Muscle of arm (tissue), 12 donors: ENCODE data around the gene VPS13D. TPM values are rescaled to one million over a fixed set of nuclear protein-coding genes. Genes with fewer than 3 reads are reported as not detected.

Source experiments
- DNase-seq: peaks from one replicate; pipeline ENCODE4 v3.0.0-alpha.2; 2013
- polyA plus RNA-seq, 12 donors: library from polyadenylated mRNA; unstranded; fragments of 120-200 nt; gene quantifications; one replicate each; pipeline ENCODE4 v1.2.1, GENCODE V29; 2013; ENCODE audit not compliant: insufficient read length in 12 of 12

The VPS13D gene
- polyA plus RNA-seq, 12 donors = 13.2 to 32.7 (median 18.8) TPM; not detected in 1

GRCh38 chr1:12336413-12336812 is 106.6 kb downstream of the VPS13D start:
- no peak for DNase-seq

GRCh38 chr1:12338017-12338416 is 108.2 kb downstream of the VPS13D start:
- no peak for DNase-seq

- DNase-seq = no peak
These were observed 109.0 kb downstream of the VPS13D start for GRCh38 chr1:12338823-12339222.

DNA sequence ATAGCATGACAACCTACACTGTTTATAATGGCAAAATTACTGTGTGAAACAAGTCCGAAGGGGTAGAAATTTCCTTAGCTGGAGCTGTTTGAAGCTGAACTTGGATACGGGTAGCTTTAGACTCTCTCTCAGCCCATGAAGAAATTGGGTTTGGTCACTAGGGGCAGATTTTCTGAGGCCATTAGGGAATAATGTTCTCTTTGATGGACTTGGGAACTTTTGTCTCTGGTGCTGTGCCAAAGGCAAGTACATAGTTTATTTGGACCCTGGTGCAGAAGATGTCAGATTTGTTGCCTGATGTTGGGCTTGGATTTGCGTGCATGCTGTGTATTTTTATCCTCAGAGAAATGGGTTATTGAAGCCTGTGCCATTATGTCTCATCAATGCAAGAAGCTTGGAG is 109.6 kb downstream of the VPS13D start:
- no peak for DNase-seq

- no peak for DNase-seq
These were observed 110.1 kb downstream of the VPS13D start for GRCh38 chr1:12339811-12340543.

DNA sequence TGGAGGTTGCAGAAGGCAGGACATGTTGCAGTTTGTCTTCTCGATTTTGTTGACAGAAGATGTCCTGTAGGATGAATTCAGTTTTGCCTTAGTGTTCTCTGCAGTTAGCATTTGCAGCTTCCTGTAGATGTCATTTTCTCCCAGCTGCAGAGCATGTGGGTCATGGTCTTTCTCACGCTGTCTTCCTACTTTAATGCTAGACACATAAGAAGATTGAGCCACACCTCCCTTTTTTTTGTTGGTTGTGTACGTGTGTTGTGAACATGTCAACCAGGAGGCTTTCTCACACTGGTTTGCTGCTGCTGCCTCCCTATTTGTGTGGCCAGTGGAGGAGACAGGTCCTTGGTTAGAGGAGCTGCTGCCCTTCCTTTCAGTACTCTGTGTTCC is 110.7 kb downstream of the VPS13D start:
- no peak for DNase-seq

DNA sequence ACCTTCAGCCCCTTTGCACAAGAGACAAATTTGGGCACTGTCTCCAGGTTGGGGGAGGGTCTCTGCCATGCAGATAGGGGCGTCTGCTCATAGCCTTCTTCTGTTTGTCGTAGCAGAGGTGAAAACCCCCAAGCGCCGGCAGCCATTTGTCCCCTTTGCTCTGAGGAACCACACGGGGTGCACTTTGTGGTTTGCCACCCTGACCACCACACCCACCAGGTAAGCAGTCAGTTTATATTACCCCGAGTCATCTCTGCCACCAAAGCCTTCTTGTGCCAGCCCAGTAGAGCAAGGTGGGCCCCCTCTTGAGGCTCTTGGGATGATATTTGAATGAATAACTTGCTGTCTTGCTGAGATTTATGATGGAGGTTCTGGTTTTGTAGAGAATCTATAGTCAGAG is 111.8 kb downstream of the VPS13D start:
- no peak for DNase-seq

- no peak for DNase-seq
These were observed 112.7 kb downstream of the VPS13D start for GRCh38 chr1:12342401-12343003.

GRCh38 chr1:12343823-12344487 is 114.1 kb downstream of the VPS13D start:
- DNase-seq = no peak

- no peak for DNase-seq
These were observed 114.9 kb downstream of the VPS13D start for GRCh38 chr1:12344596-12345349.

GRCh38 chr1:12345350-12346217 is 115.8 kb downstream of the VPS13D start:
- DNase-seq = no peak

- no peak for DNase-seq
These were observed 116.8 kb downstream of the VPS13D start for GRCh38 chr1:12346483-12347151.

DNA sequence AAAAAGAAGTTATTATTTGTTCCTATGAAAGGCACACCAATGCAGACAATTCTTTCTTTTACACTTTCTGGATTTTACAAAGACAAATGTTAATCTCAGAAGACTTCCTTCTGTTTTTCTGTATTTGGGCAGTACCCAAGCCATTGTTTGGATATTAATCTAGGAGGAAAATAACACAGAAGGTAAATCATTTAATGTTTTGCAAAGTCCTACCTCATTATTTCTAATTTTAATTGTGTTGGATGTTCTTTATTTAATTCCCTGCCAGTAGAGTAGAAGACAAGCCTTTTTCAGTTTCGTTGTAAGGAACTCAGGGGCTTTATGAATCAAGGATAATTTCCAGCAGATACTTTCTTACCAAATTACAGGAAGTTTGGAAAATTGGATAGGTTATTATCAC is 118.3 kb downstream of the VPS13D start:
- DNase-seq = no peak

- DNase-seq = no peak
These were observed 124.2 kb downstream of the VPS13D start for GRCh38 chr1:12353981-12354380.

- peak; percentile 46 for DNase-seq
These were observed 126.4 kb downstream of the VPS13D start for GRCh38 chr1:12356004-12356890.

DNA sequence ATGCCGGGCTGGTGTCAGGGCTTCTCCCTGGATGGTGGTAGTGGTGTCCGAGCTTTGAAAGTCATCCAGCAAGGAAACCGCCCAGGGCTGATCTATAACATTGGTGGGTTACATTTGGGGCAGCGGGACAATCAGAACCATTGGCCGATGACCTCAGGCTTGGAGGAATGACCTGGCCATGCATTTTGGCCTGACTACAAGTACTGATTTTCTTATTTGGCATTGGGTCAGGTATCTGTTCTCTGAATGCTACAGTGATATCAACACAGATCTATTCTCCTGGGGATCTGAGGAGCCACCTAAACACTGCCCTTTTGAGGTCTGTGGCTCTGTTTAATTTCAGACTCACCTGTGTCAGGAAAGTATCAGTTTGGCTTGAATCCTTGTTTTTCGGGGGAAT is 128.7 kb downstream of the VPS13D start:
- DNase-seq = no peak

- no peak for DNase-seq
These were observed 129.7 kb downstream of the VPS13D start for GRCh38 chr1:12359359-12360133.

DNA sequence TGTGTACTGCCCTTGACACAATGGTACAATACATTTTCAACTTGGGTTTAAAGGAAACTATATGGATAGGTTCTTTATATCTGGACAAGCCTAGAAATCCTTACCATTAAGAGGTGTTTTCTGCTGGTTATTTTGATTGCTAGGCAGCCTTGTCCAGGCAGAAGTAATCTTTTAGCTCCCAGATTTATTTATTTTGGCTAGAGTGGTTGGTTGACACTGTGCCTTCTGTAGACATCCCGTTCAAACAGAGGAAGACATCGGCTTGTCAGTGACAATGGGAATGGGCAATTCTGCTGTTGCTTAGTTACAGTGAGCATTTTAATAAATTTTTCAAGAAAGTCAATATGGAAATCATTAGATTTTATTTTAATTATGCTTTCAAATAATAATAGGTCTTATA is 138.8 kb downstream of the VPS13D start:
- no peak for DNase-seq

GRCh38 chr1:12369258-12369657 is 139.4 kb downstream of the VPS13D start:
- no peak for DNase-seq
